ENCODE results near the gene MACROD2.

Gene MACROD2

DNA sequence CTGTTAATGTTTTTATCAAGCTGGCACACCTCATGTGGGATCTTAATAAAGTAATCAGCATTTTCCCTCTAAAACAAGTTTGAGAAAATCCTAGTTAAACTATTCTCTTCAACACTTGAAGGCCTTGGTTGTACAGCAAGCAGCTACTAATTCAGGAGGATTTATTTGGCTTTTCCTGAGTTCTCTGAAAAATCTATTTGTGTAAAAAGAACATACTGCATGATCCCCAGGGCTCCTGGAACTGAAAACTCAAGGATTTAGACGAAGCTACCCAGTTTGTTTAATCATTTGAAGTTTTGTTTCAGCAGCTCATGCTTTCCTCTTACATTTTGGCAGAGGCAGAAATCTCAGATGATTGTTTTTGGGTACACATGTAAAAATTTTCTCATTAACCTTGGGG, 651.7 kb downstream of the MACROD2 start:
- DNase-seq (ENCODE audit: low read depth in 2 of 2), result no peak

- DNase-seq (ENCODE audit: low read depth in 2 of 2), result no peak
Observed at GRCh38 chr20:14649662-14650061, 654.3 kb downstream of the MACROD2 start.

DNA sequence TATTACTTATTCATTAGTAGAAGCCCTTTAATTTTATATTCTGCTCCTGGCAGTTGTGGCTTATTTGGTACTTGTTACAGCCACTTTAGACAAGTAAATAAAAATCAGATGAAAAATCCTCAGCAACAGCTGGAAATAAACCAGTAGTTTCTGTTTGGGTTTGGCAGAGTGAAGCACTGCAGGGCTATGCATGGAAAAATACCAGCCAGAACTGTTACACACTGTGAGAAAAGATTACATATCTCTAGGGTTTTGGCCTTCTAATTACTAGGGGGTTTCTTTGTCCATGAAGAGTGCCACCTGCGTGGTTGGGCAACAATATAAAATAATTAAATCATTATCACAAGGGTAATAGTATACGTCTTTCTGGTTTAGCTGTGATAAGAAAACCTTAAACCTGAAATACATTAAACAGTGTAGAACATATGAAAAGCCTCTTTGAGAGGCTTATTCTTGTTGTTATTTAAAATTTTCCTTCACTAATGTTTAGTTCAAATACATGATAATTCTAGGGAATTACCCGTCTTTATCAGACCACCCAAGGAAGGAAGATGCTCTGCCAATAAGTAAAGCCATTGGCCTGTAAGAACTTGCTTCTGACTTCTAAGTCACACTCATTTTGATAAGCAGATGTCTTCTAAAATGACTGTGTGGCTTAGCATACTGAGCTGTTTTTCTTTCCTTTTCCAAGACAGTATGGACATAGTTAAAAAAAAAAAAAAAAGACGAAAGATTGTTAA, 662.1 kb downstream of the MACROD2 start:
- DNase-seq (ENCODE audit: low read depth in 2 of 2), result no peak

DNA sequence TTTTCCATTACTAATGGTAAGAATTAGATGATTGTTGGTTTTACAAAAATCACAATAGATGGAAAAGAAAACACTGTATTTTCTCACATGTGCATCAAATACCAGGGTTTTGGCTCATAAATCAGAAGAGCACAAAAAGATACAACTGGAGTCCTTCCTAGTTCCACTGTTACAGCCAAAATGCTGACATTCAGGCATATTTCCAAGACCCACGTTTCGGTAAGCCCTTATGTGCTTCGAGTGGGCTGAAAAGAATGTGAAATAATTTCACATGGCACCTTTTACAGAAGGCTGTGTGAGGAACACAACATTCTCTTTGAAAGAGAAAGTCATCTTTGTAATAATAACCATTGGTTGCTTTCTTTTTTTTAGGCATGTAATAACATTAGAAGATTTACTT, 668.8 kb downstream of the MACROD2 start:
- no peak for DNase-seq (ENCODE audit: low read depth in 2 of 2)

- DNase-seq (ENCODE audit: low read depth in 2 of 2), result no peak
Observed at GRCh38 chr20:14666696-14667095, 671.4 kb downstream of the MACROD2 start.

DNA sequence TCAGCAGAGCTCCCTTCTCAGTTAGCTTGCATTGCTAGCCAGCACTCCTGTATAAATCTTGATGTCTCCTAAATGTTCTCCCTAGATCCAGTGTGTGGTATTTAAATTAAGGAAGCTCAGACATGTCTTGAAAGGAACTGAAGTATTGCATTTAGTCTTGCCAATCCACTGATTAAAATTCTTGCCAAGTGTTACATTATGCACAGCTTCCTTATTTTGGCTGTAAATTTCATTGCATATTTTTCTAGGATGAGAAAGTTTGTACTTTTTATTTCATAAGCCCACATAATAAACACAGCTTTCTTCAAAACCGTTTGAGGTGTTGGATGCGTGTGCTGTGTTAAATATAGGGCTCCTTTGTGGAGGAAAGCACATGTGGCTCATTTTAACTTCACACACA, 671.9 kb downstream of the MACROD2 start:
- no peak for DNase-seq (ENCODE audit: low read depth in 2 of 2)

DNA sequence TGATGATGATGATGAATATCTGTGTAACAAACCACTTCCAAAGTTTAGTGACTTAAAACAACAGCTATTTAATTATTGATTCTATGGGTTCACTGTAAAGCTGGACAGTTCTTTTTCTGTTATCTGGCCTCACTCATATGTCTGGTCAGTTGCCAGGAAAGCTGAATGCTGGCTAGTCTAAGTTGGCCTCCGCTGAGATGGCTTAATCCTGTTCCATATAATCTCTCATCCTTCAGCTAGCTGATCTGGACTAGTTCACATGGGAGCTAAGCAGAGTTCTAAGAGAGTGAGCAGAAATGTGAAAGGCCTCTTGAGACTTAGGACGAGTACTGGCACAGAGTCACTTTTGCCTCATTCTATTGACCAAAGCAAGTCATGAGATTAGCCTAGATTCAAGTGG, 676.8 kb downstream of the MACROD2 start:
- DNase-seq (ENCODE audit: low read depth in 2 of 2), result no peak

GRCh38 chr20:14673164-14673563, 677.8 kb downstream of the MACROD2 start:
- no peak for DNase-seq (ENCODE audit: low read depth in 2 of 2)

DNA sequence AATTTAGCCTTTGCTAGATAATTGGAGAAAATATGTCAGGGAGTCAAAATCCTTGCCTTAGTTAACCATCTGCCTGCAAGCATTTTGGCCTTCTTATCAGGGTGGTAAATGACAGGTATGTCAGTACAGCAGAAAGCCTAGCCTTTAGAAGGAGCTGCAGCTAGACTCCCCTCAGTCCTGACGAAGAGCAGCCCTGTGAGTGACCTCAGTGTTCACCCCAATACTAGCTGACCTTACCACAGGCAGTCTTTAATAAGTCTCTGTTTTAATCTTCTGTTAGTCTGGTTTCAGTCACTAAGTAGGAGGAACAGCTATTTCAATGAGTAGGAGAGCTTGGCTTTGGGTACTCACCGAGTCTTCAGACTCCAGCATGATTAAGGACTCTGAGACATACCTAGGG, 682.1 kb downstream of the MACROD2 start:
- no peak for DNase-seq (ENCODE audit: low read depth in 2 of 2)

GRCh38 chr20:14685183-14685582, 689.9 kb downstream of the MACROD2 start:
- no peak for DNase-seq (ENCODE audit: low read depth in 2 of 2)

DNA sequence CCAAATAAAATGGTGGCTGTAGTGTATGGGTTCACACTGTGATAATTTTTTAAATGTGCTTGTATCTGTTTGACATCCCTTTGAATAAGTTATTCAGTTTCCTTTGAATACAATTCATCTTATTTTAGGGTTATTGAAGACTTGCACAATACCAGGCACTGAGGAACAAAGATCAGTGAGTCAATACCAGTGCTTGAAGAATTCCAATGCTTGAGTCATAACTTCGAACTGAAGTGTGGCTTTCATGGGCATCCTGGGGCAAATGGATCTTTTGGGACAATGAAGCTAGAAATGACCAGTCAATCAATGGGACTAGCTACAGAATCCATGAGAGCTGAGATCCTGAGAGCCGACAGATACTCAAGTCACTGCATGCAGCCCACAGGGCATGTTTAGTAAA, 692.0 kb downstream of the MACROD2 start:
- DNase-seq (ENCODE audit: low read depth in 2 of 2), result no peak

DNA sequence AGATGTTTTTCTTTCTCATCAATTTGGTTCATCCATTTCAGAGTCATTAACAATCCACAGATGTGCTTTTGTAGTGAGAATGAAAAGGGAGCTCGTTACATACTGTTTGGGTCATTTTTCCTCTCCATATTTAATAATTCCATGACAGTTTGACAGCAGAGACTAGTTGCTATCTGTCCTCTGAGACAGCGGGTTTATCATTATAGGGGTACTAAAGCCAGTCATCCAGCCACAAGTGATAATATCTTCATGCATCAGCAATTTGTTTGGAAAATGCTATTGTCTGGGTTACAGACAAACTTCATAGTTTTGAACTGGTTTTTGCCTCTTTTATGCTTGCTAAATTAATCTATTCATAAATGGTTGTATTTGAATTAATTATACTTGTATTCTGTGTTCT, 692.7 kb downstream of the MACROD2 start:
- no peak for DNase-seq (ENCODE audit: low read depth in 2 of 2)

DNA sequence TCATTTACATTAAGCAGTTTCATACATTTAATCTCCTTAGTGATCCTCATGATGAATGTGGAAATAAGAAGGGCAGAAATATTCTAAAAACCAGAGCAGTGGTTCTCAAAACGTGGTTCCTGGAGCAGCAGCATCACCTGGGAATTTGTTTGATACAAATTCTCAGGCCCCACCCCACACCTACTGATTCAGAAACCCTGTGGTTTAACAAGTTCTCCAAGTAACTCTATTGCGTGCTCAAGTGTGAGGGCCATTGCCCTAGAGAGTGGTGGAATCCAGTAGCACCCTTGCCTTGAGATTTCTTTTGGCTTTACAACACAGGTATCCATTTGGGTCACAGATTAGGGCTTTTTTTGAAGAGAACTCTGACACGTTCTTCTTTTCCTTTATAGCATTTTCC, 696.7 kb downstream of the MACROD2 start:
- no peak for DNase-seq (ENCODE audit: low read depth in 2 of 2)

GRCh38 chr20:14696478-14696877, 701.2 kb downstream of the MACROD2 start:
- no peak for DNase-seq (ENCODE audit: low read depth in 2 of 2)

GRCh38 chr20:14696937-14697336, 701.6 kb downstream of the MACROD2 start:
- no peak for DNase-seq (ENCODE audit: low read depth in 2 of 2)

GRCh38 chr20:14698125-14698524, 702.8 kb downstream of the MACROD2 start:
- no peak for DNase-seq (ENCODE audit: low read depth in 2 of 2)

DNA sequence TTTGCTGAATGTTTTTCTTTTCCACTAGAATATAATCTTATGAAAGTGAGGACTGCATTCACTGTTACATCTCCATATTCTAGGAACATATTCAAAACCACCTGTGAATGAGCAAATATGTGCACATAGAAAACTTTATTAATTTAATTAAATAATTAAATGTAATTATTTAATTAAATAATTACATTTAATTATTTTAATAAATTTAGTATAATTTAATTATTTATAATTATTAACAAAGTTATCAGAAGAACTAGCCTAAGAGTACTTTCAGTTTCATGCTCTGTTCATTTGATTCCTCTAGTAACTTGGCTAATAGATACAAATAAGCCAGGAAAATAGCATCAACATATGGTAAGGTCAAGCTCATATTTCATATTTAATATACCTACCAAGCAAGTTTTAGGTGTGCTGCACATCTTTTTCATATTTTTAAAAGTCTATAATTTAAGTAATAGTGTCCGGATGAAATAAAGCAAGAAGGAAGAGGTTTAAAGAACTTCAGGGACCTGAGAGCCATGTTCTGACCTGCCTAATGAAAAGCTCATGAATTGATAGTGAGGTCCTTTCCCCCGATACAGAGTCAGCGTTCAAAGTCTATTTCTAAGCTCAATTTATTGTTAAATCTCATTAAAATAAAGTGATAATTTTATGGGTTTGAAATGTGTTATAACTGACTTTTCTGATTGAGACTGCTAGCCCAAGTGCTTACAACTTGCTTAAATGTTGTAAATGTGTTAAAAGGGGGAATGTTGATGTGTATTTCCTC, 703.5 kb downstream of the MACROD2 start:
- no peak for DNase-seq (ENCODE audit: low read depth in 2 of 2)

DNA sequence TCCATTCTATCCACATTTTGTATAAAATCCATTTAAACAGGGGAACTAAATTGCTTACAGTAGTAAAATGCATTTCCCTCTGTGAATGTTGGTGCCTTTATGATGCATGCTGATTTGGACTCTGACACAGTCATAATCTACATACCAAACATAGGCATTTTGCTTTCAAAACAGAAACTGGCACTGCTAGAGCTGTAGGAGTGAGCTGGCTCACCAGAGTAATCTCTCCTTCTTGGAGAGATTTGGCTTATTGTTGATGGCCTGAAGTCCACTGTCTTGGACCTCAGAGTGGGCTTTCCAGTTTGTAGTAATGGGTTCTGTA, 705.3 kb downstream of the MACROD2 start:
- DNase-seq (ENCODE audit: low read depth in 2 of 2), result no peak

- DNase-seq (ENCODE audit: low read depth in 2 of 2), result no peak
Observed at GRCh38 chr20:14701326-14701725, 706.0 kb downstream of the MACROD2 start.

GRCh38 chr20:14706555-14706954, 711.2 kb downstream of the MACROD2 start:
- DNase-seq (ENCODE audit: low read depth in 2 of 2), result no peak

DNA sequence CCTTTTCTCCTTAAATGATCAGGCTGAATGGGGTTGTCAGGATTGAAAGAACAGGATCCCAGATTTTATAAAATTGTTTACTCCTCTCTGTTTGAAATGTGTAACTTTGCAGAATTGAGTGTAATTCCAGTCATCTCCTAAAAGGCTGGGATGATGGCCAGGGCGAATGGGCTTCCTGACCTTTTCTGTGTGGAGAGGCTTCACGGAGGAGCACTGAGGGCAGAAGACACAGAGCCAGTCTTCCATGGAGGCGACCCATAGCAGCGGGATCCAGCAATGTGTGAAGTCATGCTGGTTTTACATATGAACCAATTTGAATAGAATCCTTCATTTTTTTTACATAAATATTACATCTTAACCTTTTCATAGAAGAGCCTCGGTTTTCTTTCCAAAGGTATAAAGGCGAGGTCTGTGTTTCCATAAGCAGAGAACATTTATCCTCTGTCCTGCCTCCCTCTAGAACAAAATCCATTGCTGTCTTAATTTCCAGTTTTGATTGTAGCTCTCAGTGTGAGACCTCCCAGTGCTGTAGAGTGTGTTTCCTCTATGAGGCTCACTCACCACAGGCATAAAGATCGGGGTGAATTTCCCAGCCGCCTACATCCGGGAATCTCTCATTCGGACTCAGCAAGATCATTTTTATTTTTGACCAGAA, 711.8 kb downstream of the MACROD2 start:
- DNase-seq (ENCODE audit: low read depth in 2 of 2), result no peak

DNA sequence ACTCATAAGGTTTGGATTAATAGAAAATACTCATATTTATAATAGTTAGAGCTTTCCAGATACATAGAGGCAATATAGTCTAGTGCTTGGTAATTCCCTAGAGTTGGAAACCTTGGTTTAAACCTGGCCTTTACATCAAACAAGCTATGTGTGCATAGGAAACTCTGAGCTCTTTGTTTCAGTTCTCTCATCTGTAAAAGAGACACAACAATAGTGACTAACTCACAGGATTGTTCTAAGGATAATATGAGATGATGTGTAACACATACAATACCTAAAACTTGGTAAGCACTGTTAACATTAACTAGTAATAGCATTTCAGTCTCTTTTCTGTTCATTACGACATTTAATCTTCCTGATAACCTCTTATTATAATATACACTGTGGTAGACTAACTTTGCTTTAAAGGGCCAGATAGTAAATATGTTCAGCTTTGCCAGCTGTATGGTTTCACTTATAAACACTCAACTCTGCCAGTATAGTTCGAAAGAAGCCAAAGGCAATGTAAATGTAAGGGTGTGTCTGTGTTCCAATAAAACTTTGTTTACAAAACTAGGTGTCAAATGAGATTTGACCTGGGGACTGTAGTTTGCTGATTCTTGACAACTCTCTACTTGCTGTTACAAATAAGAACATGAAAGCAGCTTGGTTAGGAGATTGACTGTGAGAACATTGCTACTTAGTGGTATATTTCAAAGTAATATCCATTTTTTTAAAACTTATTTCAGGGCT, 712.7 kb downstream of the MACROD2 start:
- no peak for DNase-seq (ENCODE audit: low read depth in 2 of 2)

All from stimulated activated CD8-positive, alpha-beta memory T cell treated with anti-CD3 and anti-CD28 coated beads, Interleukin-15, amount 100 ng/mL, for 48 hours (primary cell).